PC-3 (cell line): ENCODE data around the gene DENND1B. TPM values are rescaled to one million over a fixed set of nuclear protein-coding genes. Genes with fewer than 3 reads are reported as not detected.

ENCODE experiments used
- ATAC-seq: fragments of 200-7000 bp; cut with Tn5 transposase; 2 replicates; pipeline ENCODE4 v1.9.1; 2020; ENCODE audit warnings: mild to moderate bottlenecking, moderate library complexity
- BruUV-seq: library from RNA; stranded (reverse); fragments of 400-500 nt; replicated peaks from 2 replicates; lab custom pipeline; 2021; lab: Mats Ljungman, UMichigan
- CTCF ChIA-PET: fragments of 300-600 bp; sonication (Branson Sonifier 250); formaldehyde crosslinking; loops from one replicate; lab custom pipeline; 2022; ENCODE audit warnings: antibody characterized with exemption; lab: Charles Lee
- POLR2A ChIA-PET: fragments of 300-600 bp; sonication (Branson Sonifier 250); formaldehyde crosslinking; loops from one replicate; lab custom pipeline; 2022; ENCODE audit warnings: antibody characterized with exemption; ENCODE audit not compliant: unreplicated experiment; lab: Charles Lee
- DNase-seq: peaks from one replicate; pipeline ENCODE4 v3.0.0-alpha.2; 2015
- H2AFZ ChIP-seq: fragments of 300-600 bp; sonication (generic); 2 replicates; pipeline ENCODE4 v1.6.0; 2016; ENCODE audit warnings: antibody characterized with exemption, low read length
- H3F3A ChIP-seq: fragments of 300-600 bp; sonication (generic); one replicate; pipeline ENCODE4 v1.6.0; 2017; ENCODE audit warnings: antibody characterized with exemption, low read length, control low read depth, mild to moderate bottlenecking; ENCODE audit not compliant: unreplicated experiment
- H3K27ac ChIP-seq: fragments of 300-600 bp; sonication (generic); 2 replicates; pipeline ENCODE4 v1.5.1; 2016; ENCODE audit warnings: mild to moderate bottlenecking, low read length
- H3K27me3 ChIP-seq: fragments of 300-600 bp; sonication (generic); 2 replicates; pipeline ENCODE4 v1.6.1; 2016; ENCODE audit warnings: low read length, mixed read lengths
- H3K36me3 ChIP-seq: fragments of 300-600 bp; sonication (generic); 2 replicates; pipeline ENCODE4 v1.6.1; 2016; ENCODE audit warnings: low read depth, mixed run types, low read length, mixed read lengths
- H3K4me1 ChIP-seq: fragments of 300-600 bp; sonication (generic); 2 replicates; pipeline ENCODE4 v1.5.1; 2016; ENCODE audit warnings: low read length; ENCODE audit not compliant: insufficient read depth
- H3K4me2 ChIP-seq: fragments of 300-600 bp; sonication (generic); 2 replicates; pipeline ENCODE4 v1.6.0; 2016; ENCODE audit warnings: low read length
- H3K4me3 ChIP-seq: fragments of 300-600 bp; sonication (generic); 2 replicates; pipeline ENCODE4 v1.5.1; 2016; ENCODE audit warnings: mild to moderate bottlenecking, low read length, mixed read lengths
- H3K79me2 ChIP-seq: fragments of 300-600 bp; sonication (generic); 2 replicates; pipeline ENCODE4 v1.6.1; 2017; ENCODE audit warnings: low read length, mixed read lengths
- H3K9ac ChIP-seq: fragments of 300-600 bp; sonication (generic); 2 replicates; pipeline ENCODE4 v1.6.0; 2016; ENCODE audit warnings: mild to moderate bottlenecking, low read length
- H3K9me2 ChIP-seq: fragments of 300-600 bp; sonication (generic); replicated peaks from 2 replicates; pipeline ENCODE4 v1.6.1; 2016; ENCODE audit warnings: mixed run types, low read length, mixed read lengths
- H3K9me3 ChIP-seq: fragments of 300-600 bp; sonication (generic); 2 replicates; pipeline ENCODE4 v1.6.1; 2016; ENCODE audit warnings: low read length, mixed read lengths
- H4K20me1 ChIP-seq: fragments of 300-600 bp; sonication (generic); 2 replicates; pipeline ENCODE4 v1.6.1; 2016; ENCODE audit warnings: low read length, mixed read lengths
- CTCF ChIP-seq: fragments of 300-600 bp; sonication (generic); conservative IDR thresholded peaks from 2 replicates; pipeline ENCODE4 v1.5.1; 2017; ENCODE audit warnings: antibody characterized with exemption, low read depth, mild to moderate bottlenecking, low read length
- EZH2 ChIP-seq: fragments of 300-600 bp; sonication (generic); IDR thresholded peaks from one replicate; pipeline ENCODE4 v1.6.1; 2017; ENCODE audit warnings: antibody characterized with exemption, mild to moderate bottlenecking, low read length; ENCODE audit not compliant: unreplicated experiment
- EZH2phosphoT487 ChIP-seq: fragments of 300-600 bp; sonication (generic); IDR thresholded peaks from 2 replicates; pipeline ENCODE4 v1.6.1; 2018; ENCODE audit warnings: mild to moderate bottlenecking, antibody characterized with exemption, low read length, borderline replicate concordance
- intact Hi-C: fragments of 100-400 bp; cut with micrococcal nuclease; formaldehyde crosslinking; loops from 2 replicates; pipeline ENCODE4 v1.9.0; 2023
- total RNA-seq: library from RNA; depleted of rRNA; stranded (reverse); fragments of >200 nt; gene quantifications from 2 replicates; pipeline ENCODE4 v1.2.3, GENCODE V29; 2014

Gene DENND1B
- total RNA-seq, 1 experiment from 2014 or later = 7.4 TPM

GRCh38 chr1:197599789-197600188 is 175.5 kb downstream of the DENND1B start:
- Histone ChIP-seq H3K79me2 (no peaks in the 10 kb centered on the region), H3K4me2 (no peak overlapping the region), H3K4me3 (no peak overlapping the region), H3K4me1 (no peaks in the 10 kb centered on the region), H3K36me3 (no peaks in the 10 kb centered on the region), H3F3A (no peaks in the 10 kb centered on the region), H3K9me2 (no peaks in the 10 kb centered on the region), H3K9ac (no peak overlapping the region), H3K9me3 (no peaks in the 10 kb centered on the region), H2AFZ (no peak overlapping the region), H4K20me1 (no peaks in the 10 kb centered on the region), H3K27me3 (no peaks in the 10 kb centered on the region), H3K27ac (no peak overlapping the region)
- TF ChIP-seq EZH2phosphoT487 (no peak), CTCF (no peak), EZH2 (no peak)
- CTCF ChIA-PET = no interaction called here
- POLR2A ChIA-PET = no interaction called here
- intact Hi-C loops = no loop called here
- DNase-seq = no peak
- no peak for ATAC-seq
- no TSS peak for BruUV-seq

- Histone ChIP-seq H3K36me3 (no peaks in the 10 kb centered on the region), H3K4me3 (no peak overlapping the region), H2AFZ (no peak overlapping the region), H3K27me3 (no peaks in the 10 kb centered on the region), H3K9me3 (no peaks in the 10 kb centered on the region), H3K27ac (no peak overlapping the region), H3K79me2 (no peaks in the 10 kb centered on the region), H3K4me1 (no peaks in the 10 kb centered on the region), H3F3A (no peaks in the 10 kb centered on the region), H3K9ac (no peak overlapping the region), H3K9me2 (no peaks in the 10 kb centered on the region), H3K4me2 (no peak overlapping the region), H4K20me1 (no peaks in the 10 kb centered on the region)
- intact Hi-C loops = no loop called here
- TF ChIP-seq EZH2phosphoT487 = no peak
- no peak for TF ChIP-seq CTCF
- TF ChIP-seq EZH2 = no peak
- BruUV-seq = no TSS peak
- POLR2A ChIA-PET = no interaction called here
- ATAC-seq = no peak
- DNase-seq = no peak
- CTCF ChIA-PET = no interaction called here
Measured at GRCh38 chr1:197598935-197599334, 176.3 kb downstream of the DENND1B start.

GRCh38 chr1:197595304-197595904 is 179.9 kb downstream of the DENND1B start:
- Histone ChIP-seq H3K27ac (no peak overlapping the region), H3K9me2 (no peaks in the 10 kb centered on the region), H3K9me3 (no peaks in the 10 kb centered on the region), H3K27me3 (no peaks in the 10 kb centered on the region), H3K36me3 (no peaks in the 10 kb centered on the region), H3K4me3 (no peak overlapping the region), H4K20me1 (no peaks in the 10 kb centered on the region), H3K79me2 (no peaks in the 10 kb centered on the region), H3K9ac (no peak overlapping the region), H3F3A (no peaks in the 10 kb centered on the region), H3K4me1 (no peaks in the 10 kb centered on the region), H3K4me2 (no peak overlapping the region), H2AFZ (no peak overlapping the region)
- ATAC-seq (no peak), DNase-seq (no peak)
- TF ChIP-seq CTCF (no peak), EZH2 (no peak), EZH2phosphoT487 (no peak)
- intact Hi-C loops = no loop called here
- CTCF ChIA-PET = no interaction called here
- no TSS peak for BruUV-seq
- POLR2A ChIA-PET = no interaction called here
